ENCODE measurements around the gene FTHL17. TPM values are rescaled to one million over a fixed set of nuclear protein-coding genes. Genes with fewer than 3 reads are reported as not detected.

The FTHL17 gene
- not detected in 2 replicates for total RNA-seq

- Histone ChIP-seq H3K4me1 (ENCODE audit: insufficient read depth, low read length) (no peaks in the 10 kb centered on the region), H2AFZ (ENCODE audit: low read length) (no peak within 1 kb of the TSS), H3K4me2 (ENCODE audit: insufficient read depth, low read length) (no peak within 1 kb of the TSS), H3K27ac (ENCODE audit: low read depth, low read length) (no peak within 1 kb of the TSS), H3K9me3 (ENCODE audit: low read depth, low read length) (no peaks in the 10 kb centered on the region), H3K36me3 (ENCODE audit: insufficient read depth, low read length) (no peaks in the 10 kb centered on the region), H4K20me1 (ENCODE audit: insufficient read depth, low read length) (no peaks in the 10 kb centered on the region), H3K79me2 (ENCODE audit: insufficient read depth, low read length) (no peaks in the 10 kb centered on the region), H3K4me3 (ENCODE audit: insufficient read depth, low read length) (no peak within 1 kb of the TSS), H3K27me3 (ENCODE audit: insufficient read depth, low read length) (no peaks in the 10 kb centered on the region)
- DNase-seq (ENCODE audit: insufficient read length, low spot score, missing footprints) = no peak
- TF ChIP-seq, protein P1, sequence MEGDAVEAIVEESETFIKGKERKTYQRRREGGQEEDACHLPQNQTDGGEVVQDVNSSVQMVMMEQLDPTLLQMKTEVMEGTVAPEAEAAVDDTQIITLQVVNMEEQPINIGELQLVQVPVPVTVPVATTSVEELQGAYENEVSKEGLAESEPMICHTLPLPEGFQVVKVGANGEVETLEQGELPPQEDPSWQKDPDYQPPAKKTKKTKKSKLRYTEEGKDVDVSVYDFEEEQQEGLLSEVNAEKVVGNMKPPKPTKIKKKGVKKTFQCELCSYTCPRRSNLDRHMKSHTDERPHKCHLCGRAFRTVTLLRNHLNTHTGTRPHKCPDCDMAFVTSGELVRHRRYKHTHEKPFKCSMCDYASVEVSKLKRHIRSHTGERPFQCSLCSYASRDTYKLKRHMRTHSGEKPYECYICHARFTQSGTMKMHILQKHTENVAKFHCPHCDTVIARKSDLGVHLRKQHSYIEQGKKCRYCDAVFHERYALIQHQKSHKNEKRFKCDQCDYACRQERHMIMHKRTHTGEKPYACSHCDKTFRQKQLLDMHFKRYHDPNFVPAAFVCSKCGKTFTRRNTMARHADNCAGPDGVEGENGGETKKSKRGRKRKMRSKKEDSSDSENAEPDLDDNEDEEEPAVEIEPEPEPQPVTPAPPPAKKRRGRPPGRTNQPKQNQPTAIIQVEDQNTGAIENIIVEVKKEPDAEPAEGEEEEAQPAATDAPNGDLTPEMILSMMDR (IDR thresholded peaks at IDR 0.05; ENCODE audit: extremely low read depth, low read depth, low read length) = no peak
Observed at GRCh38 chrX:31071725-31072124, at the start of gene FTHL17. TSS of gene FTHL17 (minus strand) at chrX:31072041. CDS start at chrX:31071953, 88 bp downstream.

- Histone ChIP-seq H3K4me3 (ENCODE audit: insufficient read depth, low read length) (no peak overlapping the region), H4K20me1 (ENCODE audit: insufficient read depth, low read length) (no peaks in the 10 kb centered on the region), H3K36me3 (ENCODE audit: insufficient read depth, low read length) (no peaks in the 10 kb centered on the region), H2AFZ (ENCODE audit: low read length) (no peak overlapping the region), H3K9me3 (ENCODE audit: low read depth, low read length) (no peaks in the 10 kb centered on the region), H3K27ac (ENCODE audit: low read depth, low read length) (no peak overlapping the region), H3K4me2 (ENCODE audit: insufficient read depth, low read length) (no peak overlapping the region), H3K79me2 (ENCODE audit: insufficient read depth, low read length) (no peaks in the 10 kb centered on the region), H3K4me1 (ENCODE audit: insufficient read depth, low read length) (no peaks in the 10 kb centered on the region), H3K27me3 (ENCODE audit: insufficient read depth, low read length) (no peaks in the 10 kb centered on the region)
- TF ChIP-seq, protein P1 (IDR thresholded peaks at IDR 0.05; ENCODE audit: extremely low read depth, low read depth, low read length) = no peak
- no peak for DNase-seq (ENCODE audit: insufficient read length, low spot score, missing footprints)
Observed at GRCh38 chrX:31117266-31117665, 45.4 kb upstream of the FTHL17 start.

DNA sequence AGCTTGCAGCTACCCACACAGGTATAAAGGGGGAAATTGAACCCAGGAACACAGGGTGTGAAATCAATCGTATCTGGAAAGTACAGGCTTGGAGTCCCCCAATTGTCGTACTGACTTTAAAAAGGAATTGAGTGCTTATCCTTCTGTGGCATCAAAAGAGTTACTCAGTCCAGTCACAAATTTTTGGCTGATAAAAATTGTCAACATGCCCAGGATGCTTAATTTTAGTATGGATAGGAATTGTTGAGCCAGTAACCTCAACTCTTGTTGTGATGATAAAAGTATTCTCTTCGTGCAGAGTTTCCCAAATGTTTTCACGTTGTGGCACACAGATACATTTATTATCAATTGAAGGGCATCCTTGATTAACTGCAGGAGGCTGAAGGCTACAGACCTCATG lies 43.6 kb upstream of the FTHL17 start:
- H3K27ac ChIP-seq (ENCODE audit: low read depth, low read length) = no peak overlapping the region

GRCh38 chrX:31114858-31115257 lies 43.0 kb upstream of the FTHL17 start:
- no peaks in the 10 kb centered on the region for H3K9me3 ChIP-seq (ENCODE audit: low read depth, low read length)
- TF ChIP-seq, protein P1 (IDR thresholded peaks at IDR 0.05; ENCODE audit: extremely low read depth, low read depth, low read length) = no peak
- no peak overlapping the region for H3K4me2 ChIP-seq (ENCODE audit: insufficient read depth, low read length)
- H4K20me1 ChIP-seq (ENCODE audit: insufficient read depth, low read length) = no peaks in the 10 kb centered on the region
- H3K27ac ChIP-seq (ENCODE audit: low read depth, low read length) = no peak overlapping the region
- H3K4me1 ChIP-seq (ENCODE audit: insufficient read depth, low read length) = no peaks in the 10 kb centered on the region
- no peak for DNase-seq (ENCODE audit: insufficient read length, low spot score, missing footprints)
- H3K79me2 ChIP-seq (ENCODE audit: insufficient read depth, low read length) = no peaks in the 10 kb centered on the region
- H3K27me3 ChIP-seq (ENCODE audit: insufficient read depth, low read length) = no peaks in the 10 kb centered on the region
- no peak overlapping the region for H2AFZ ChIP-seq (ENCODE audit: low read length)
- no peaks in the 10 kb centered on the region for H3K36me3 ChIP-seq (ENCODE audit: insufficient read depth, low read length)
- no peak overlapping the region for H3K4me3 ChIP-seq (ENCODE audit: insufficient read depth, low read length)

More for the DNA sequence above, 43.6 kb upstream of the FTHL17 start:
- TF ChIP-seq, protein P1 (IDR thresholded peaks at IDR 0.05; ENCODE audit: extremely low read depth, low read depth, low read length) = no peak
- no peak for DNase-seq (ENCODE audit: insufficient read length, low spot score, missing footprints)
- Histone ChIP-seq H3K4me1 (ENCODE audit: insufficient read depth, low read length) (no peaks in the 10 kb centered on the region), H4K20me1 (ENCODE audit: insufficient read depth, low read length) (no peaks in the 10 kb centered on the region), H3K79me2 (ENCODE audit: insufficient read depth, low read length) (no peaks in the 10 kb centered on the region), H3K27me3 (ENCODE audit: insufficient read depth, low read length) (no peaks in the 10 kb centered on the region), H3K36me3 (ENCODE audit: insufficient read depth, low read length) (no peaks in the 10 kb centered on the region), H2AFZ (ENCODE audit: low read length) (no peak overlapping the region), H3K9me3 (ENCODE audit: low read depth, low read length) (no peaks in the 10 kb centered on the region), H3K4me2 (ENCODE audit: insufficient read depth, low read length) (no peak overlapping the region), H3K4me3 (ENCODE audit: insufficient read depth, low read length) (no peak overlapping the region)

Measured in osteoblast (primary cell).